ENCODE measurements around the gene HNF4A.
A peak's percentile ranks its signal among the peaks of the same experiment; 100 is the strongest.

Gene HNF4A

DNA sequence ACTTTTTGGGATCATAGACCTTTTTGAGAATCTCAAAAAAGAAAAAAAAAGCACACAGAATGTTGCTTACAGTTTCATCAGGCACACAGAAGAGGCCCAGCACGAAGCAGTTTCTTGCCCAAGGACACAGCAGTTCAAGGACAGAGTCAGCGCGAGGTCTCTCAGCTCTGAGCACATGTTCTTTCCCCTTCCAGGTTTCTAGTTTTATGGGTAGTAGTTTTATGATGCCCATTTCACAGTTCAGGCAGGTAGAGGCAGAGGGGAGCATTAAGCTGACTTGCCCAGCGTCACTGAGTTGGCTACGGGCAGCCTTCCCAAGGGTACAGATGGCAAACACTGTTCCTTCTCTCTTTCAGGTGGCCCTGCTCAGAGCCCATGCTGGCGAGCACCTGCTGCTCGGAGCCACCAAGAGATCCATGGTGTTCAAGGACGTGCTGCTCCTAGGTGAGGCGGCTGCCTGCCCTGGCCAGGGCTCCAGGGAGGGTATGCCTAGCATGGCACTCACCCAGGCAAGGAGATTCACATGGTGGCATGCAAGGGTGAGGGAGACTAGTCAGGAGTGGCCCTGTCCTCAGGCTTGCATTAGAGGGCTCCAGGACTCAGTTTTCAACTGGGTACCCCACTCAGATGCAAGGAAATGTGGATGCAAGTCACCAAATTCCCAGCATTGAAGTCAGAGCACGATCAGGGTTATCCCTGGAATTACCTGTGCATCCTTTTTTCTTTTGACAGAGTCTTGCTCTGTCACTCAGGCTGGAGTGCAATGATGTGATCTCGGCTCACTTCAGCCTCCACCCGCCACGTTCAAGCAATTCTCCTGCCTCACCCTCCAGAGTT lies 62.8 kb downstream of the HNF4A start:
- no peak for DNase-seq
- H3K4me3 Mint-ChIP-seq = no peak overlapping the region
- no peaks in the 10 kb centered on the region for H3K9me3 Mint-ChIP-seq
- no peaks in the 10 kb centered on the region for H3K4me1 Mint-ChIP-seq
- H3K27me3 Mint-ChIP-seq = peaks cover 15% of the 10 kb centered on the region
- H3K27ac Mint-ChIP-seq = peak overlapping the region in 1 of 2 donors; percentile 80
- ATAC-seq = no peak

GRCh38 chr20:44419131-44419844 lies 63.8 kb downstream of the HNF4A start:
- no peak overlapping the region for H3K4me3 Mint-ChIP-seq
- ATAC-seq (no peak), DNase-seq (no peak)
- peaks cover 8% of the 10 kb centered on the region for H3K27me3 Mint-ChIP-seq
- H3K9me3 Mint-ChIP-seq = no peaks in the 10 kb centered on the region
- H3K4me1 Mint-ChIP-seq = no peaks in the 10 kb centered on the region
- H3K27ac Mint-ChIP-seq = no peak overlapping the region

DNA sequence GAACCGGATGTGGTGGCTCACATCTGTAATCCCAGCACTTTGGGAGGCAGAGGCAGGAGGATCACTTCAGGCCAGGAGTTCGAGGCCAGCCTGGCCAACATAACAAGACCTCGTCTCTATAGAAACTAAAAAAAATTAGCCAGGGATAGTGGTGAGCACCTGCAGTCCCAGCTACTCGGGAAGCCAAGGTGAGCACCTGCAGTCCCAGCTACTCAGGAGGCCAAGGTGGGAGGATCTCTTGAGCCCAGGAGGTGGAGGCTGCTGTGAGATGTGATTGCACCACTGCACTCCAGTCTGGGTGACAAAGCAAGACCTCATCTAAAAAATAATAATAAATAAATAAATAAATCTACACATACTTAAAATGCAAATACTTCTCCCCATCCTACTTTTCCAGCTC lies 65.0 kb downstream of the HNF4A start:
- no peak for DNase-seq
- Mint-ChIP-seq H3K4me3 (no peak overlapping the region), H3K9me3 (no peaks in the 10 kb centered on the region)

GRCh38 chr20:44422083-44422482 lies 66.6 kb downstream of the HNF4A start:
- DNase-seq (no peak), ATAC-seq (no peak)
- H3K27ac Mint-ChIP-seq = no peak overlapping the region
- H3K9me3 Mint-ChIP-seq = no peaks in the 10 kb centered on the region
- no peaks in the 10 kb centered on the region for H3K4me1 Mint-ChIP-seq
- peaks cover 8% of the 10 kb centered on the region for H3K27me3 Mint-ChIP-seq
- no peak overlapping the region for H3K4me3 Mint-ChIP-seq

More for the DNA sequence above, 65.0 kb downstream of the HNF4A start:
- ATAC-seq = no peak
- Mint-ChIP-seq H3K27ac (no peak overlapping the region), H3K4me1 (no peaks in the 10 kb centered on the region), H3K27me3 (peaks cover 8% of the 10 kb centered on the region)

DNA sequence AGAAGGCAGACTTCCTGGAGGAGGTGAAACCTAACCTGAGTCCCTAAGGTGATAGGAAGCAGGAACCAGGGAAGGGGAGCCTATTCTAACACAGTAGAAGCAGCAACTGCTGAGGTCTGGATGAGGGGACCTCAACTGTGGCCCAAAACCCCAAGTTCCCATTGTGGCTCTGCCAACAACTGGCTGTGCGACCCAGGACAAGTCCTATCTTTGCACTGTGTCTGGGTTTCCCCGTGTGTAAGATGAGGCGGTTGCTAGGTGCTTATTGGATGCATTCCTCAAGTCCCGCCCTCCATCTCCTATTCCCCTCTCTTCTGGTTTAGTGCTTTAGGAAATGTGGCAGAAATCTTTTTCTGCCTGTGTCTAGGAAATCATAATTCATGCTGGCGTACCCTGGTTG lies 68.0 kb downstream of the HNF4A start:
- Mint-ChIP-seq H3K4me1 (no peaks in the 10 kb centered on the region), H3K9me3 (no peaks in the 10 kb centered on the region), H3K27me3 (peaks cover 8% of the 10 kb centered on the region), H3K27ac (no peak overlapping the region), H3K4me3 (no peak overlapping the region)
- ATAC-seq (no peak), DNase-seq (no peak)

- Mint-ChIP-seq H3K27ac (no peak overlapping the region), H3K9me3 (no peaks in the 10 kb centered on the region), H3K27me3 (peaks cover 8% of the 10 kb centered on the region), H3K4me1 (no peaks in the 10 kb centered on the region), H3K4me3 (no peak overlapping the region)
- DNase-seq (no peak), ATAC-seq (no peak)
Measured at GRCh38 chr20:44424039-44424495, 68.6 kb downstream of the HNF4A start.

GRCh38 chr20:44425923-44426322 lies 70.4 kb downstream of the HNF4A start:
- Mint-ChIP-seq H3K4me1 (no peaks in the 10 kb centered on the region), H3K27ac (no peak overlapping the region), H3K9me3 (no peaks in the 10 kb centered on the region), H3K27me3 (peaks cover 6% of the 10 kb centered on the region), H3K4me3 (no peak overlapping the region)
- ATAC-seq = no peak
- no peak for DNase-seq

DNA sequence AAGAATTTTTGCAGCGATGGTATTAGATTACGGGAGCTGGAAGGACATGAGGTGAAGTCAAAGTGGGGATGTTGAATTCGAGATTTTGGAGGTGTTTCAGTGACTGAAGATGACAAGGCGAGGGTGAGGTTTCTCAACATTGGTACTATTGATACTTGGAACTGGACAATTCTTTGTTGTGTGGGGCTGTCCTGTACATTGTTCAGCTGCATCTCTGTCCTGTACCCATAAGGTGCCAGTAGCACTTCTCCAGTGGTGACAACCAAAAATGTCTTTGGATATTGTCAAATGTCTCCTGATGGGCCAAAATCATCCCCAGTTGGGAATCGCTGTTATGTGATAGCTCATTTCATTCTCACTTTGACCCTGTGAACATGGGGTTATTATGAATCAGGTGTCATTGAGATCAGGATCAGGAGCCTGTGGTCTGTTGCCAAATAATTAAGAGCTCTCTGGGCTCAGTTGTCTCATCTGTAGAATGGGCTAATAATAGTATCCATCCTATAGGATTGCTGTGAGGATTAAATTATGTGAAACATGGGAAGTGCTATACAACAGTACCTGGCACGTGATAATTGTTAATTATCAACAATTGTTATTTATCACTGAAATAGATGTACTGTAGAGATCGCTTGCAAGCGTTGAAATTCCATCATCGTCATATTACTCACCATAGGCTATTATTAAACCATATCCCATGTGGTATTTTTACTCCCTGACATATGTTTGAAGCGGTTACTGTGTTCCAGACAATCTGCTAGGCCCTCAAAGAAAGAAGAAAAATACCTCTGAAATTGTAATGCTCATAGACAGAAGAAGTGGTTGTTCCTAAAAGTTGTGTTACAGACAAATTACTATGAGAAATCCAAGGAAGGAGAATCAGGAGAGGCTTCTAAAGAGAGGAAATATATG lies 71.6 kb downstream of the HNF4A start:
- Mint-ChIP-seq H3K27ac (no peak overlapping the region), H3K4me1 (no peaks in the 10 kb centered on the region), H3K9me3 (no peaks in the 10 kb centered on the region), H3K4me3 (no peak overlapping the region), H3K27me3 (peaks cover 4% of the 10 kb centered on the region)
- ATAC-seq (no peak), DNase-seq (no peak)

DNA sequence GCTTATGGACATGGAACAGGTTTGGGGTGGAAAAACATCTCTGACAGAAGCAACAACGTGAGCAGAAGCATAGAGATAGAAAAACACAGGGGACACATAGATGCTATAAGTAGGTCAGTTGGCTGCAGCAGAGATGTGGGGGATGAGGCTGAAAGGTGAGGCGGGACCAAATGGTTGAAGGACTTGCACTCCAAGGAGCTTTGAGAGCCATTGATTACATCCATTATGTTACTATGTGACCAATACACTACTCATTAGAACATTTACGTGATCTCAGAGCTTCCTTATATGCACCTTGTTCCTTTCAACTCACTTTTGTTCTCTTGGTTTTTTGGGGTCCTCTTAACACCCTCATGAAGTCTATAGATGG lies 72.3 kb downstream of the HNF4A start:
- ATAC-seq (no peak), DNase-seq (no peak)
- Mint-ChIP-seq H3K27ac (no peak overlapping the region), H3K4me3 (no peak overlapping the region), H3K4me1 (no peaks in the 10 kb centered on the region), H3K9me3 (no peaks in the 10 kb centered on the region), H3K27me3 (peaks cover 10% of the 10 kb centered on the region)

DNA sequence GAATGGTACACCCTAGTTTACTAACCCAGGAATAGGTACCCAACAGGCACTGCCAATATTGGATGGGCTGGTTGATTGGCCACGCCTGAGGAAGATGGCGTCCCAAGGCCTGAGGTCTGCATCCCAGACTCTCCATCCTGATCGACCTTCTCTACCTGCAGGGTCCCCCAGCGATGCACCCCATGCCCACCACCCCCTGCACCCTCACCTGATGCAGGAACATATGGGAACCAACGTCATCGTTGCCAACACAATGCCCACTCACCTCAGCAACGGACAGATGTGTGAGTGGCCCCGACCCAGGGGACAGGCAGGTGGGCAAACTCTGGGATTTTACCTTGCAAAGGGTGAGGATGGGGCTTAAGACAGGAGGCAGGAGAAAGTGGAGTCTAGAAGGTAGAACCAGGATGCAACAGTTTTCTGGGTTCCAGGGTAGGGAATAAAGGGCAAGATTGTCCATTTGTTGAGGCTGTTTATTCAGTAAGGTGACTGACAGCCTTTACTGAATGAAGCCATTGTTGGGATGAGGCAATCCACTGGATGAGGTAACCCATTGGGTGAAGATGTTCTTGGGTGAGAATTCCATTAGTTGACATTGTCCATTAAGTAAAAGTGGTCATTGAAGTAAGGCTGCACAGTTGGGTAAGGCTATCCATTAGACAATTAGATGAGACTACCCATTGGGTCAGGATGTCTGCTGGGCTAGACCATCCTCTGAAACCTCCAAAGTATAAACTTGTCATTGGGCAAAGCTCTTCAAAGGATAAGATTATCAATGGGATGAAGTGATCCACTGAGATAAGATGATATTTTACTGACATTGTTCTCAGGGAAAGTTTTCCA lies 72.9 kb downstream of the HNF4A start:
- H3K9me3 Mint-ChIP-seq = no peaks in the 10 kb centered on the region
- H3K27ac Mint-ChIP-seq = no peak overlapping the region
- no peaks in the 10 kb centered on the region for H3K4me1 Mint-ChIP-seq
- no peak for ATAC-seq
- DNase-seq = no peak
- H3K4me3 Mint-ChIP-seq = no peak overlapping the region
- peaks cover 16% of the 10 kb centered on the region for H3K27me3 Mint-ChIP-seq

DNA sequence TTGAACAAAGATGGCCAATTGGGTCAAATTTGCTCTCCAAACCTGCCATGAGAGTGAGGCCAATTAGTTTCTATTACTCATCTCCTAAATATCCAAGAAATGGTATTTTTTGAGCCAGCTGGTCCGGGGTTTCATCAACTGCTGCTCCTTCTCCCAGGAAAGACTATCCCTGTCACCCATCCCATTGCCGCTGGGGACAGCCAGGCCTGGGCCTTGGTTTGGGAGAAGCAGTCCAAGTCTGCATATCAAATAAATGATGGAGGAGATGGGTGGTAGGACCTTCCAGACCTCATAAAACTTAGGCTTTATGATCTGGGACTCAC lies 73.5 kb downstream of the HNF4A start:
- H3K27ac Mint-ChIP-seq = no peak overlapping the region
- H3K4me3 Mint-ChIP-seq = no peak overlapping the region
- H3K4me1 Mint-ChIP-seq = no peaks in the 10 kb centered on the region
- H3K9me3 Mint-ChIP-seq = no peaks in the 10 kb centered on the region
- DNase-seq (no peak), ATAC-seq (no peak)
- H3K27me3 Mint-ChIP-seq = peaks cover 16% of the 10 kb centered on the region

GRCh38 chr20:44429419-44430269 lies 74.1 kb downstream of the HNF4A start:
- Mint-ChIP-seq H3K27ac (peak overlapping the region in 1 of 2 donors; percentile 85), H3K27me3 (peaks cover 16% of the 10 kb centered on the region), H3K4me1 (no peaks in the 10 kb centered on the region), H3K9me3 (no peaks in the 10 kb centered on the region), H3K4me3 (no peak overlapping the region)
- DNase-seq (no peak), ATAC-seq (no peak)

DNA sequence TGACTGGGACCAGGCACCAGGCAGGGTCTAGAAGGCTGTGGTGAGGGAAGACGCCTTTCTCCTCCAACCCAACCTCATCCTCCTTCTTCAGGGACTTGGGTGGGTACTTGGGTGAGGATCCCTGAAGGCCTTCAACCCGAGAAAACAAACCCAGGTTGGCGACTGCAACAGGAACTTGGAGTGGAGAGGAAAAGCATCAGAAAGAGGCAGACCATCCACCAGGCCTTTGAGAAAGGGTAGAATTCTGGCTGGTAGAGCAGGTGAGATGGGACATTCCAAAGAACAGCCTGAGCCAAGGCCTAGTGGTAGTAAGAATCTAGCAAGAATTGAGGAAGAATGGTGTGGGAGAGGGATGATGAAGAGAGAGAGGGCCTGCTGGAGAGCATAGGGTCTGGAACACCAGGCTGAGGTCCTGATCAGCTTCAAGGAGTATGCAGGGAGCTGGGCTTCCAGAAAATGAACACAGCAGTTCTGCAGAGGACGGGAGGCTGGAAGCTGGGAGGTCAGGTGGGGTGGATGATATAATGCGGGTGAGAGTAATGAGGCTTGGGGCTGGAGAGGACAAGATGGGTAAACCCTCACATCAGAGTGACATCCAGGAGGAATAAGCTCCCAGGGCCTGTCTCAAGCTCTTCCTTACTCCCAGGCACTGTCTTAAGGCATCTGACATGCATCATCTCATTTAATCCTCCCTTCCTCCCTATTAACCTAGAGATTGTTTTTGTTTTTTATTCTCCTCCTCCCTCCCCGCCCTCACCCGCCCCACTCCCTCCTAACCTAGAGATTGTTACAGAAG lies 75.0 kb downstream of the HNF4A start:
- H3K27ac Mint-ChIP-seq = peak overlapping the region in 1 of 2 donors; percentile 85
- H3K27me3 Mint-ChIP-seq = peaks cover 16% of the 10 kb centered on the region

DNA sequence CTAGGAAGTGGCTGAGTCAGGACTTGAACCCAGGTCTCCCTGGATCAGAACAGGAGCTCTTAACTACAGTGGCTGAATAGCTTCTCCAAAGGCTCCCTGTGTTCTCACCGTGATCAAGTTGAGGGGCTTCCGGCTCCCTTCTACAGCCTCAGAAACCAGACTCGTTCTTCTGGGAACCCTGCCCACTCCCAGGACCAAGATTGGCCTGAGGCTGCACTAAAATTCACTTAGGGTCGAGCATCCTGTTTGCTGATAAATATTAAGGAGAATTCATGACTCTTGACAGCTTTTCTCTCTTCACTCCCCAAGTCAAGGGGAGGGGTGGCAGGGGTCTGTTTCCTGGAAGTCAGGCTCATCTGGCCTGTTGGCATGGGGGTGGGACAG lies 75.6 kb downstream of the HNF4A start:
- Mint-ChIP-seq H3K27me3 (peaks cover 16% of the 10 kb centered on the region), H3K4me1 (no peaks in the 10 kb centered on the region), H3K27ac (no peak overlapping the region), H3K4me3 (no peak overlapping the region), H3K9me3 (no peaks in the 10 kb centered on the region)
- ATAC-seq = no peak
- DNase-seq = no peak

More for the DNA sequence above, 75.0 kb downstream of the HNF4A start:
- Mint-ChIP-seq H3K4me1 (no peaks in the 10 kb centered on the region), H3K4me3 (no peak overlapping the region), H3K9me3 (no peaks in the 10 kb centered on the region)
- no peak for ATAC-seq
- no peak for DNase-seq

All from stimulated activated naive CD8-positive, alpha-beta T cell treated with anti-CD3 and anti-CD28 coated beads, Interleukin-15, amount 100 ng/mL, for 72 hours (primary cell).